ENCODE data around the gene TMEM106C.

TMEM106C gene

DNA sequence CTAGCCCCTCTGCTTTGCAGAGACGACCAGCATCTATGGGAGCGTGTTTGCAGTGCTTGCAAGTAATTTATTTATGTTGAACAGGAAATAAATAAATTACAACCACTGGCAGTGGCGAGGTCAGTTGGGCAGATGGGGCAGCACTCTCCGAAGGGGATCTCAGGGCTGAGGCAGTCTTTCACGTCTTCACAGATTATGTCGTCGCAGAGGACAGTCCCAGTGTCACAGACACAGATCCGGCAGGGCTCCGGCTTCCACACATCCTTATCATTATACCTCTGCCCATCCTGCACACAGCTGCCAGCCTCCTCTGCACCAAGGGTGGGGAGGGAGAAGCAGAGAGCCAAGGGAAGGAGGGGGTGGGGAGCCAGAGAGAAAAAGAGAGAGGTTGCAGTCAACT is 36.4 kb downstream of the TMEM106C start:
- DNase-seq = no peak

GRCh38 chr12:48000878-48001504 is 37.6 kb downstream of the TMEM106C start:
- no peak for DNase-seq

- no peak for DNase-seq
Measured at GRCh38 chr12:48001505-48002413, 38.4 kb downstream of the TMEM106C start.

DNA sequence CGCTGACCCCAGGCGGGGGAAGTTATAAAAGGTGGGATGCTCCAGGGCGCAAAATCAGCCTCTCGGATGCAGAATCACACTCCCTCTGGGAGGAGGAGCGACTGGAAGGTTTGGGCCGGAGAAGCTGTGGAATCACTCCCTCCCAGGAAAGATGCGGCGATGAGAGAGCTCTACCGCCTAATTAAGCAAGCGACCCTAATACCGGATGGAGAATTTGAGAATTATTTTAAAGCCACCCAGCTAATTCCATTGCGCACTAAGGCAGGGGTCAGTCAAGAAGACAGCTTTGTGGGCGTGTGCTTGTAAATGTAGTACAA is 39.0 kb downstream of the TMEM106C start:
- no peak for DNase-seq

DNA sequence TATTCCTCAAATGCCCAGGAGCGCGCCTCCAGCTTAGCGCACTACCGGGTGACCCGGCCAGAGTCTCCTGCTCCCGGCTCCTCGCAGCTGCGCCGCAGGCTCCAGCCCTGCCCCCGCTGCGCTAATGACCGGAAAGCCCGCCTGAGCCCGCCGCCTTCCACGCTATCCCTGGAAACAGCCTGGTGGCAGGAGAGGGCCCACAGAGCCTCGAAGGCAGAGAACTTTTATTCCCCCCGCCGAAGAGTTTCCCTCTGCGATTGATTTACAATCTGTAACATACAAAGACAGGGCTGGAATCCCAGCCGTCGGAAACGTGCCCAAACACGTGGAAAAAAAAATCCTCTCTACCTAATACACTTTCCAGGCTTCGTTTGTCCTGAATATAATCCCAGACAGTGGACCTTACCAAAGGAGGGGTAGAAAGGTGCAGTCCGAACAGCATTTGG is 39.4 kb downstream of the TMEM106C start:
- DNase-seq = no peak

DNA sequence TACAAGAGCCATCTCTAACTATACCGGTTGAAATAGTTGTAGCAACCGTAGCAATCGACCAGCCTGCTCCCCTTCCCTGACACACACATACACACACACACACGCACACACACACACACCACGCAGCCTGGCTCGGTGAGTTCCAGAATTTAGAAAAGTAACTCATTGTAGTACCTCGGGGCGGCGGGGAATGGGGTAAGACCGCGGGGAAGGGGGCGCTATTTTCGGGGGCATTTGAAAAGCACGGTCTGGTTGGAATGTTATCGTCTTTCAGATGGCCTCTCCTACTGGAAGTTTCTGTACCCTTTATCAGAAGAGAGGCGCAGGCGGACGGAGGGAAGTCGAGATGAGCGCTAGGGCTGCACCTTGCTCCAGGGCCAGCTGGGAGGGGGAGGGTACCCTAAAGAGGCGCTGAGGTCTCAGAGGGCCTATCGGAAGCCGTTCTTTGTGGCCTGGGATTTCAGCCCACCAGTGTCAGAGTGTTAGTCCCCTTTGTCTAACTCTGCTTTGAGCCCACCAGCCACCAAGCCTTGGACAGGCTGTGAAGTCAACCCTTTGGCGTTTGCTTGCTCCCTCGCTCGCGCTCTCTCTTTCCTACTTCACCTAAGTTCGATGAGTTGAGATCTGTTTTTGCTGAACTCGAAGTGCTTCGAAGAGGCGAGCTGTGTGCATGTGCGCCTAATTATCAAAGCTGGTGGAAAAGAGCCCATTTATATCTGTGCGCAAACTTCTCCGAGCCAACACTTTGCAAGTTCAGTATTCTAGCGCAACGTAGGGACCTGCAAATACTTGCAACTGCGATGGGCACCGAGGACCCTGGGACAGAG is 40.0 kb downstream of the TMEM106C start:
- no peak for DNase-seq

DNA sequence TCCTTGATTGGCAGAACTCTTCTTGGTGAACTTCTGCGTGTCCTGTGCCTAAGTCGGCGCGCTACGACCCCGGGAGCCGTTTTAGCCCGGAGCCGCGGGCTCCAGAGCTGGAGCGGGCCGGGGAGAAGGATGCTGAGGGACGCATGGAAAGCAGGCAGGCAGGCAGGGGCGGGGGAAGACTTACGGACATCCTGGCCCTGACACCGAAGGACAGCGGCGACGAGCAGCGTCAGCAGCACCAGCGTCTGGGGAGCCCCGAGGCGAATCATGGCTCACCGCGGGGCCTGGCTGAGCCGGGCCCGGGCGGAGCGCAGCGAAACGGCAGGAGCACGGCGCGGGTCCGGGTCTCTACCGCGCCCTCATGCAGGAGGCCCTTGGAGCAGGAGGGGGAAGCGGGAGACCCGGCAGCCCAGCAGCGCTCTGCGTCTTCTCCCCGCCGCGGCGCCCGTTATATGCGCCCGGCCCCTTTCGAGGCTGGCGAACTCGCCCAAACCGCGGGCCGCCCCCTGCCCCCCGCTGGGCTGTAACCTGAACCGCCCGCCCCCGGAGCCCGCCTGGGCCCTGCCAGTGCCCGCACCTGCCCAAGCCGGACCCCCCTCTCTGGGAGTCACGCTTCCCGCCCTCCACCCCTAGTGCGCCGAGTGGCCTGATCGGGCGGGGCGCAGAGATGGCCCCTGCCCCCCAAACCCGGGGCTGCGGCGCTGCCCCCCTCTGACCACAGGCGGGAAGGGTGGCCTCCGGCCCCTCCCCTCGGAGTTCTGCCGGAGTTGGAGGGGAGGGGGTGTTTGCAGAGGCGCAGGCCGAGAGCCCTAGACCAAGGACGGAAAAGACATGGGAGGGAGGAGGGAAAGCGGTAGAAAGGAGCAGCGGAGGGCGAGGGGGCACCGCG is 40.9 kb downstream of the TMEM106C start, which contains the start of gene COL2A1:
COL2A1 (minus strand) TSS at position 424 of the 889 bp plus-strand sequence; CDS start at position 269, 155 bp downstream.
- DNase-seq = no peak

GRCh38 chr12:48005001-48005749 is 41.8 kb downstream of the TMEM106C start:
- DNase-seq = no peak

DNA sequence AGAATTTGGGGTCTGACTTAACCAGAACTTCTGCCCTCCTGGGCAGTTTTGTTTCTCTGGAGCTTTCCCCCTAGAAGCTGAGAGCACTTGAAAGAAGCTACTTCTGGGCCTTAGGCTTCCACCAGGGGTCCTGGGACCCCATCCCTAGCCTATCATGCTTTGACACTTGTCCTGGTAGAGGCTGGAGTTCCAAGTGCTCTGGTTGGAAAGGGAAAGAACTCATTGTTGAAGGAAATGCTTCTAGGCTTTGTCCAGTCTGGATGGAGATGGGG is 42.3 kb downstream of the TMEM106C start:
- DNase-seq = no peak

- DNase-seq = no peak
Measured at GRCh38 chr12:48007206-48007605, 43.8 kb downstream of the TMEM106C start.

DNA sequence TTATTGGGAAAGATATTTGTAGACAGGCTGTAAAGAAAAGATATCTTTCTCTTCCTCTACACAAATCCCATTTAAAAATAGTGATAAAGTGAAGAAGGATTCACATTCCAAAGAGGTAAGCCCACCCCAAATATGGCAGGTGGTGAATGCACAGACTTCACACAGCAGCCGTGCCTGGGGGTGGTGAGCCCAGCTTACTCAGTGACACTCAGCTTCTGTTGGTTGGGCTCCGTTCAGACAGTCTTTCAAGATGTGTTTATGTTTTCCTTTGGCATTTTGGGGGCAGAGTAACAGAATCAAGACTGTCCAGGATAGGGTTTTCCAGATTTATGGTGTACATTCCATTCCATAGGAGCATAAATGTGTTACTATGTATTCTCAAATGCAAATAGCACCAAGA is 45.0 kb downstream of the TMEM106C start:
- no peak for DNase-seq

GRCh38 chr12:48008950-48009349 is 45.6 kb downstream of the TMEM106C start:
- DNase-seq = no peak

DNA sequence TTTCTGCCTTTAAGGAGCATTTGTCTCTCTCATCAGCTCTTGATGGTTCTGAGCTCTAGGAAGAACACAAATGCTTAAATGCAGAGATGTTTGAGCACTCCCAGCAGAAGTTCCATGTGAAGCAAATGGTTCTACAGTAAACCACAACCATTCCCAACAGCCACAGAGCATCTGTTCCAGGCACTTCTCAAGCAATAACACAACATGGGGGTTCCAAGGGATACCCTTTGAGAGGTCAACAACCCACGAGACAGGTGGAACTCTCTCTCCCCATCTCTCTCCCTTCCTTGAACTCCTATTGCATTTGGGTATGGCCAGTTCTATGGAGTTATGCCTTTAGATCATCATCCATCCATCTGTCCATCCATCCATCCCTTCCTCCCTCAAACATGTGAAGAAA is 46.1 kb downstream of the TMEM106C start:
- no peak for DNase-seq

DNA sequence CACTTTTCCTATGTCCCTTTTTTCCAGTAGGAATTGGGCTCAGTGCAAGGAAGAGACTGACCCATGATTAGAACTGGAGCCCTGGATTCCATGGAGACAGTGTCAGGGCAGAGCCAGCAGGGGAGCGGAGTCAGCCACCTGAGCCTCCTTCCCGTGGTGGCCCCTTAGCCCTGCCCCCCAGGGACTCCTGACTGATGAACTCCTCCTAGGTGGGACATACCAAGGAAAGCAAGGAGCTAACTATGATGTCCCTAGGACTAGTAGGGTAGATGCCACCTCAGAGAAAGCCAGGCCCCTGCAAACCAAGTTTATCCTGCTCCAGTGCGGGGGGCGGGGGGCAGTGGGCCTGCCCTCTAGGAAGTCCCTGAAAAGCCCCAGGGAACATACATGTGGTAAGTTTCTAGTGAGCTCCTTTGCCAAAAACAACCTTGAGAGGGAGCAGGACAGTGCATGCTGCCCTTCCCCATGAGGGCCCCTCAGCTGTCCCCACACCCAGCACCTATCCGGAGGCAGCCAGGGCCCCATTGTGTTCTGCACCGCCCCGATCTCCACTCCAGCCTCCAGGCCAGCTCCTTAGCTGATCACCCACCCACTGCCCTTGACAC is 47.1 kb downstream of the TMEM106C start:
- no peak for DNase-seq

DNA sequence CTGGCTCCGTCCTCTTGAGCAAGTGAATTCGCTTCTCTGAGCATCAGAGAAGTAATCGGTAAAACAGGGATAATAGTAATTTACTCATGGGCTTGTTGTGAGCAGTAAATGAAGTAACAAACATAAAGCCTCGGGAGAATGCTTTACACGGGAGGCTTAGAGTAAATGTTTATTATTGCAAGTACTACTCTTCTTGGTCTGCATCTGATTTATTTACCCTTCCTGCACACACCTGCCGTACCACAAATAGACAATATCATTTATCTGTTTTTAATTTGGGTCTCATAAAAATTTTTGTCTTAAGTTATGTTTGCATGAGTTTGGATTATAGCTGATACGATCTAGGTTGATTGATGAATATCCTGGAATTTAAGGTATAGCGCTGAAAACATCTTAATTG is 48.7 kb downstream of the TMEM106C start:
- no peak for DNase-seq

DNA sequence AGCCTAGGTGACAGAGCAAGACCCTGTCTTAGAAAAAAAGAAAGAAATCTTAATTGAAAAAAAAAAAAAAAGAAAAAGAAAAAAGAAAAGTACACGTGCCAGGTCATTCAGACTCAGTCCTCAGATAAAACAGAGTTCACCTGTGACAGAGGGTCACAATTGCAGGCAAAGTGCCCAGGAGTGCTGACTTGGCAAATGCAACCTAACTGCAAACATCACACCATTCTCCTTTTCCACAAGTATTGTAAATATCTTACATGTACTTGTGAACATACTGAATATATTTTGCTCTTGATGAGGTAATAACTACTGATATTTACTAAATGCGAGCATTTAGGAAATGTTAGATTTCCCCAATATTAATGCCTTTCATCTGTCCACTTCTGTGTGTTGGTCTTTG is 49.9 kb downstream of the TMEM106C start:
- DNase-seq = no peak

DNA sequence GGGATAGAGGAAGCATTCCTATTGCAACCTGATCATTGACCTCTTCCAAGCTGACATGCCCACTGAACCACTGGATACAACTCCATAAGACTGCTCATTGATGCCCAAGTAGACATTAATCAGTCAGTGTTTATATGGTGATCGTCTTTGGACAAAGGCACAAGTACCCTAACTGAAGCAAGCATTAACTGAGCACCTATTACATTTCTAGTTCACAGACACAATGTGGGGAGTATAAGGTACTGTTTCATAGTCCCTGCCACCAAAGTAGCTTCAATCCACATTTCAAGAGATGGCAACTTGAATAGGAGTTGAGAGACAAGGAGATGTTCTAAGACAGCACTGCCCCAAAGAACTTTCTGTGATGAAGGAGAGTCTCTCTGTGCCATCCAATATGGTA is 51.7 kb downstream of the TMEM106C start:
- no peak for DNase-seq

- DNase-seq = no peak
Measured at GRCh38 chr12:48015954-48016353, 52.6 kb downstream of the TMEM106C start.

DNA sequence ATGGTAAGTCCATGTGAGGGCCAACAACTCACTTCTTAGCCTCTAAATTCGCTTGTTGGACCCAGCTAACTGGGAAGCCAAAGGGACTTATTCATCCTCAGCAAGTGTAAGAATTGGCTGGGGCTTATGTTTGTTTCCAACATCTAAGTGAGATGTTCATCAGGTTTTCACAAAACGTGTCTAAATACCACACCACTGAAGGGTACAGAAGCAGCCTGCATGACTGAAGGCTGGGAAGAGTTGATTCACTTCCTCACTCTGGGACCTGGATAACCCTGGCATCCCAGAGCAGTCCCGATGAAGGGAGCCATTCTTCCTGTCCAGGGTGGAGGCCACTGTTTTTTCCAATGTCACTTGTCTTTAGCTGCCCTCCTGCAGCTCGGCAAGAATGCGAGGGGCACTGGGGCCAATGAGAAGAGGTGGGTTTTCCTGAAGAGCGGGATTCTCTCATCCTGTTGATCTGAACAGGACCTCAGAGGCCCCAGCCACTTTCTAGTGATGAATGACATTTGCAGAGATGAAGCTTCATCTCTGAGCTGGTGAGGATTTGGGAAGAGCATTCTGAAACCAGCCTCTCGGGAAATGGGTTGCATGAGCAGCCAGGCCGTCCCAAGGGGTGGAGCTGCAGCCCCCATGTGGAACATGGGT is 53.1 kb downstream of the TMEM106C start:
- no peak for DNase-seq

- no peak for DNase-seq
Measured at GRCh38 chr12:48017496-48017895, 54.1 kb downstream of the TMEM106C start.
